ENCODE data around the gene HNRNPA2B1. TPM values are rescaled to one million over a fixed set of nuclear protein-coding genes. Genes with fewer than 3 reads are reported as not detected.

Gene HNRNPA2B1
- total RNA-seq, 1 donor from 2014 or later: 484 TPM

DNA sequence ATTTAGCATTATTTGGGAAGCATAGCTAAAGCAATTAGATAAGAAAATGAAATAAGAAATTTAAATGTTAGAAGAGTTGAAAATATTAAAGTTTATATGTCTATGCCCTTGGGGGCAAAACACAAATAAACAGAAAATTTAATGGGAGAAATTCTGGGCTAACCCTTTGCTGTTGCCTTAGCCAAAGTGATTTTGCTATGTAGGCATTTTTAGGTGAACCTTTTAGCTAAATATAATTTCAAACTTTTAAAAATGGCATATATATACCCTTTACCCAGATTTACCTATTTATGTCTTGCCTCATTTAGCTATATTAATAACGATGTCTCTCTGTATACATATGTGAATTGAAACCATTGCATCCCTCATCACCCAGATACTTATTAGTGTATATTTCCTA, 28.5 kb downstream of the HNRNPA2B1 start:
- Mint-ChIP-seq H3K27me3 (ENCODE audit: unreplicated experiment) (peaks cover 9% of the 10 kb centered on the region), H3K36me3 (ENCODE audit: unreplicated experiment) (no peaks in the 10 kb centered on the region), H3K4me3 (ENCODE audit: unreplicated experiment) (no peak overlapping the region), H3K9me3 (ENCODE audit: unreplicated experiment) (peaks cover 3% of the 10 kb centered on the region), H3K27ac (ENCODE audit: unreplicated experiment) (no peak overlapping the region), H3K4me1 (ENCODE audit: unreplicated experiment) (no peaks in the 10 kb centered on the region)
- TF ChIP-seq, protein P1, sequence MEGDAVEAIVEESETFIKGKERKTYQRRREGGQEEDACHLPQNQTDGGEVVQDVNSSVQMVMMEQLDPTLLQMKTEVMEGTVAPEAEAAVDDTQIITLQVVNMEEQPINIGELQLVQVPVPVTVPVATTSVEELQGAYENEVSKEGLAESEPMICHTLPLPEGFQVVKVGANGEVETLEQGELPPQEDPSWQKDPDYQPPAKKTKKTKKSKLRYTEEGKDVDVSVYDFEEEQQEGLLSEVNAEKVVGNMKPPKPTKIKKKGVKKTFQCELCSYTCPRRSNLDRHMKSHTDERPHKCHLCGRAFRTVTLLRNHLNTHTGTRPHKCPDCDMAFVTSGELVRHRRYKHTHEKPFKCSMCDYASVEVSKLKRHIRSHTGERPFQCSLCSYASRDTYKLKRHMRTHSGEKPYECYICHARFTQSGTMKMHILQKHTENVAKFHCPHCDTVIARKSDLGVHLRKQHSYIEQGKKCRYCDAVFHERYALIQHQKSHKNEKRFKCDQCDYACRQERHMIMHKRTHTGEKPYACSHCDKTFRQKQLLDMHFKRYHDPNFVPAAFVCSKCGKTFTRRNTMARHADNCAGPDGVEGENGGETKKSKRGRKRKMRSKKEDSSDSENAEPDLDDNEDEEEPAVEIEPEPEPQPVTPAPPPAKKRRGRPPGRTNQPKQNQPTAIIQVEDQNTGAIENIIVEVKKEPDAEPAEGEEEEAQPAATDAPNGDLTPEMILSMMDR (IDR thresholded peaks at IDR 0.05): no peak
- DNase-seq (ENCODE audit: extremely low spot score, unreplicated experiment): no peak

DNA sequence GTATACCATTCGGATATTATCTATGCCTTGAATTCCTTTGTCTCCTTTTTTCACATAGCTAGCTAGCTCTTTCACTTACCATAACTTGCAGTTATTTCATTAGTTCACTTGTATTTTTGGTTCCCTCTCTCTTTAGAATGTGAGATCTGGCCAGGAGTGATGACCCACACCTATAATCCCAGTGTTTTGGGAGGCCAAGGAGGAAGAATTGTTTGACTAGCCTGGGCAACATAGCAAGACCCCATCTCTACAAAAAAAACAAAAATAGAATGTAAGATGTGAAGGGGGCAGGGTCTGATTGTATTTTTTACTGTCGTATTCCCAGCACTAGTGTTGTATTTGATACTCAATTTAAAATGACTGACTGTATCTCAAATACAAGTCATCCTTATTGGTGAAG, 28.9 kb downstream of the HNRNPA2B1 start:
- no peak for DNase-seq (ENCODE audit: extremely low spot score, unreplicated experiment)
- H3K9me3 Mint-ChIP-seq (ENCODE audit: unreplicated experiment): peaks cover 3% of the 10 kb centered on the region
- no peaks in the 10 kb centered on the region for H3K36me3 Mint-ChIP-seq (ENCODE audit: unreplicated experiment)
- H3K27ac Mint-ChIP-seq (ENCODE audit: unreplicated experiment): no peak overlapping the region
- H3K4me3 Mint-ChIP-seq (ENCODE audit: unreplicated experiment): no peak overlapping the region
- TF ChIP-seq, protein P1 (IDR thresholded peaks at IDR 0.05): no peak
- peaks cover 9% of the 10 kb centered on the region for H3K27me3 Mint-ChIP-seq (ENCODE audit: unreplicated experiment)
- no peaks in the 10 kb centered on the region for H3K4me1 Mint-ChIP-seq (ENCODE audit: unreplicated experiment)

DNA sequence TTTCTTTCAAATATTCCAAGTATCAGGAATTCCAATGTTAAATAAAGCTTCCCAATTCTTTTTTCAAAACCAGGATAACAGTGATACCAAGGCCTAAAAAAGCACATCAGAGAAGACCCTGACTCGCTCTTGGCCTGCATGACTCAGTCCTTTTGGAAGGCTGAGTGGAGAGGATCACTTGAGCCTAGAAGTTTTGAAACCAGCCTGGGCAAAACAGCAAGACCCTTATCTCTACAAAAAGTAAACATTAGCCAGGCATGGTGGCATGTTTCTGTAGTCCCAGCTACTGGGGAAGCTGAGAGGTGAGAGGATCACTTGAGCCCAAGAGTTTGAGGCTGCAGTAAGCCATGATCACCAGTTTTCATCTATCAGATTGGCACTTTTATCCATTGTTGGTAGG, 29.9 kb downstream of the HNRNPA2B1 start:
- Mint-ChIP-seq H3K27ac (ENCODE audit: unreplicated experiment) (no peak overlapping the region), H3K9me3 (ENCODE audit: unreplicated experiment) (peaks cover 3% of the 10 kb centered on the region), H3K36me3 (ENCODE audit: unreplicated experiment) (no peaks in the 10 kb centered on the region), H3K27me3 (ENCODE audit: unreplicated experiment) (peaks cover 9% of the 10 kb centered on the region), H3K4me3 (ENCODE audit: unreplicated experiment) (no peak overlapping the region), H3K4me1 (ENCODE audit: unreplicated experiment) (no peaks in the 10 kb centered on the region)
- TF ChIP-seq, protein P1 (IDR thresholded peaks at IDR 0.05): no peak
- no peak for DNase-seq (ENCODE audit: extremely low spot score, unreplicated experiment)

DNA sequence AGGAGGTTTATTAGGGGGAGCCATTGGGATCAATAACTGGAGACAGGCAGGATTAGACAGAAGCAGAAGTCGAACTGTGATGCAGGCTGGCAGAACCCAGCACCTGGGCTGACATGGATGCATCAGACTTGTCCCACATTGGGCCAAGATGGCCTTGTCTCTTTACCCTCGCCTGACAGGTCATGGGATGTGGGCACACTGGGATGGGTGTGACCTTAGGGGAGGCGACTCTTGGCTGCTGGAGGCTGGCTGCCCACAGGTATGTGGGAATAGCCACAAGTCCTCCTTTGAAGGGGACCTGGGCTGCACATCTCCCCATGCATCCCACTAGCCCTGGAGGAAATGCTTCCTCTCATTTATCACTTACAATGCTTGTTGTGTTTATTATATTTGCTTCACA, 31.3 kb downstream of the HNRNPA2B1 start:
- Mint-ChIP-seq H3K4me3 (ENCODE audit: unreplicated experiment) (no peak overlapping the region), H3K27ac (ENCODE audit: unreplicated experiment) (no peak overlapping the region), H3K36me3 (ENCODE audit: unreplicated experiment) (no peaks in the 10 kb centered on the region), H3K4me1 (ENCODE audit: unreplicated experiment) (no peaks in the 10 kb centered on the region), H3K27me3 (ENCODE audit: unreplicated experiment) (peaks cover 8% of the 10 kb centered on the region), H3K9me3 (ENCODE audit: unreplicated experiment) (peaks cover 3% of the 10 kb centered on the region)
- DNase-seq (ENCODE audit: extremely low spot score, unreplicated experiment): no peak
- TF ChIP-seq, protein P1 (IDR thresholded peaks at IDR 0.05): no peak

DNA sequence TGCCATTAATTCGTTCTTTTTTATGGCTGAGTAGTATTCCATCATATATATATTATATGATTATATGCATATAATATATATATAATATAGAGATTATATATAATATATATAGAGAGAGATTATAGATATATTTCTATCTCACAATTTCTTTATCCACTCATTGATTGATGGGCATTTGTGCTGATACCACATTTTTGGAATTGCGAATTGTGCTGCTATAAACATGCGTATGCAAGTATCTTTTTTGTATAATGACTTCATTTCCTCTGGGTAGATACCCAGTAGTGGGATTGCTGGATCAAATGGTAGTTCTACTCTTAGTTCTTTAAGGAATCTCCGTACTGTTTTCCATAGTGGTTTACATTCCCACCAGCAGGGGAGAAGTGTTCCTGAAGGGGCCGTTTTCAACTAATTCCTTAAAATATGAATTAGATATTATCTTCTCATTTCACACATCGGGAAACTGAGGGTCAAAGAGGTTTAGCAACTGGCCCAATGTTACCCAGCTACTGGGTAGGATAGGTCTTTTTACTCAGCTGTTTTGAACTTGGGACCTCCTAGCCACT, 32.0 kb downstream of the HNRNPA2B1 start:
- H3K27me3 Mint-ChIP-seq (ENCODE audit: unreplicated experiment): peaks cover under 1% of the 10 kb centered on the region
- no peak for DNase-seq (ENCODE audit: extremely low spot score, unreplicated experiment)
- H3K4me3 Mint-ChIP-seq (ENCODE audit: unreplicated experiment): no peak overlapping the region
- H3K9me3 Mint-ChIP-seq (ENCODE audit: unreplicated experiment): peaks cover 3% of the 10 kb centered on the region
- TF ChIP-seq, protein P1 (IDR thresholded peaks at IDR 0.05): no peak
- H3K4me1 Mint-ChIP-seq (ENCODE audit: unreplicated experiment): no peaks in the 10 kb centered on the region
- no peak overlapping the region for H3K27ac Mint-ChIP-seq (ENCODE audit: unreplicated experiment)
- no peaks in the 10 kb centered on the region for H3K36me3 Mint-ChIP-seq (ENCODE audit: unreplicated experiment)
